Osteoblast (primary cell): ENCODE measurements around the gene KCNAB1. TPM values are rescaled to one million over a fixed set of nuclear protein-coding genes. Genes with fewer than 3 reads are reported as not detected.

Experiments used
- DNase-seq: peaks from one replicate; pipeline ENCODE4 v3.0.0; 2011; ENCODE audit warnings: low spot score, mixed read lengths; ENCODE audit not compliant: insufficient read length; ENCODE audit errors: missing footprints
- H2AFZ ChIP-seq: 2 replicates; pipeline ENCODE4 v1.6.0; 2011; ENCODE audit warnings: mild to moderate bottlenecking, low read length
- H3K27ac ChIP-seq: 2 replicates; pipeline ENCODE4 v1.5.1; 2011; ENCODE audit warnings: mild to moderate bottlenecking, low read depth, low read length, moderate library complexity
- H3K27me3 ChIP-seq: 2 replicates; pipeline ENCODE4 v1.6.0; 2012; ENCODE audit warnings: mild to moderate bottlenecking, control low read depth, inconsistent platforms, low read length, moderate library complexity; ENCODE audit not compliant: insufficient read depth
- H3K36me3 ChIP-seq: 2 replicates; pipeline ENCODE4 v1.5.1; 2011; ENCODE audit warnings: mild to moderate bottlenecking, low read length, control low read depth, moderate library complexity; ENCODE audit not compliant: insufficient read depth
- H3K4me1 ChIP-seq: 2 replicates; pipeline ENCODE4 v1.5.1; 2011; ENCODE audit warnings: mild to moderate bottlenecking, low read length, control low read depth, moderate library complexity; ENCODE audit not compliant: insufficient read depth
- H3K4me2 ChIP-seq: 2 replicates; pipeline ENCODE4 v1.6.0; 2011; ENCODE audit warnings: mild to moderate bottlenecking, low read length; ENCODE audit not compliant: insufficient read depth
- H3K4me3 ChIP-seq: fragments of 200-600 bp; sonication (generic); 3 replicates; pipeline ENCODE4 v1.5.1; 2012; ENCODE audit warnings: mild to moderate bottlenecking, low read length, inconsistent platforms; ENCODE audit not compliant: insufficient read depth
- H3K79me2 ChIP-seq: 2 replicates; pipeline ENCODE4 v1.6.0; 2012; ENCODE audit warnings: mild to moderate bottlenecking, low read length, control low read depth, inconsistent platforms; ENCODE audit not compliant: insufficient read depth
- H3K9me3 ChIP-seq: 2 replicates; pipeline ENCODE4 v1.5.1; 2011; ENCODE audit warnings: low read depth, low read length, control low read depth
- H4K20me1 ChIP-seq: 2 replicates; pipeline ENCODE4 v1.6.0; 2012; ENCODE audit warnings: mild to moderate bottlenecking, low read length, control low read depth; ENCODE audit not compliant: insufficient read depth
- CTCF ChIP-seq: IDR thresholded peaks from 2 replicates; pipeline ENCODE4 v1.5.1; 2011; ENCODE audit warnings: mild to moderate bottlenecking, low read depth, low read length, moderate library complexity; ENCODE audit errors: extremely low read depth
- total RNA-seq: library from RNA; depleted of rRNA; stranded (reverse); fragments of >200 nt; gene quantifications from 2 replicates; pipeline ENCODE4 v1.2.3, GENCODE V29; 2012

KCNAB1 gene
- total RNA-seq, 1 donor, result 0.36 TPM

GRCh38 chr3:156433138-156433537 lies 312.8 kb downstream of the KCNAB1 start:
- no peak for DNase-seq
- no peaks in the 10 kb centered on the region for H3K27me3 ChIP-seq
- no peak overlapping the region for H3K4me2 ChIP-seq
- H3K4me1 ChIP-seq, result peaks cover 7% of the 10 kb centered on the region
- TF ChIP-seq CTCF, result no peak
- no peaks in the 10 kb centered on the region for H4K20me1 ChIP-seq
- no peak overlapping the region for H3K4me3 ChIP-seq
- no peaks in the 10 kb centered on the region for H3K79me2 ChIP-seq
- no peaks in the 10 kb centered on the region for H3K36me3 ChIP-seq
- H2AFZ ChIP-seq, result no peak overlapping the region
- H3K27ac ChIP-seq, result peak overlapping the region; percentile 25
- H3K9me3 ChIP-seq, result no peaks in the 10 kb centered on the region

GRCh38 chr3:156433910-156434309 lies 313.5 kb downstream of the KCNAB1 start:
- Histone ChIP-seq H2AFZ (no peak overlapping the region), H3K79me2 (no peaks in the 10 kb centered on the region), H3K27ac (no peak overlapping the region), H4K20me1 (no peaks in the 10 kb centered on the region), H3K4me3 (no peak overlapping the region), H3K9me3 (no peaks in the 10 kb centered on the region), H3K4me2 (no peak overlapping the region), H3K27me3 (no peaks in the 10 kb centered on the region), H3K4me1 (peaks cover 7% of the 10 kb centered on the region), H3K36me3 (no peaks in the 10 kb centered on the region)
- TF ChIP-seq CTCF, result peak; percentile 6
- DNase-seq, result no peak

- no peak overlapping the region for H3K4me3 ChIP-seq
- no peak for TF ChIP-seq CTCF
- H3K9me3 ChIP-seq, result no peaks in the 10 kb centered on the region
- no peaks in the 10 kb centered on the region for H4K20me1 ChIP-seq
- no peaks in the 10 kb centered on the region for H3K27me3 ChIP-seq
- H3K36me3 ChIP-seq, result no peaks in the 10 kb centered on the region
- H3K4me1 ChIP-seq, result peaks cover 7% of the 10 kb centered on the region
- no peak for DNase-seq
- no peaks in the 10 kb centered on the region for H3K79me2 ChIP-seq
- H3K27ac ChIP-seq, result no peak overlapping the region
- no peak overlapping the region for H2AFZ ChIP-seq
- no peak overlapping the region for H3K4me2 ChIP-seq
Measured at GRCh38 chr3:156434921-156435320, 314.5 kb downstream of the KCNAB1 start.

GRCh38 chr3:156443079-156443478 lies 322.7 kb downstream of the KCNAB1 start:
- Histone ChIP-seq H3K79me2 (no peaks in the 10 kb centered on the region), H3K4me2 (no peak overlapping the region)
- no peak for TF ChIP-seq CTCF

More at GRCh38 chr3:156443079-156443478, 322.7 kb downstream of the KCNAB1 start:
- Histone ChIP-seq H3K4me1 (no peaks in the 10 kb centered on the region), H3K27ac (no peak overlapping the region), H3K27me3 (peaks cover 2% of the 10 kb centered on the region), H3K9me3 (no peaks in the 10 kb centered on the region), H4K20me1 (no peaks in the 10 kb centered on the region), H3K36me3 (no peaks in the 10 kb centered on the region), H3K4me3 (no peak overlapping the region), H2AFZ (no peak overlapping the region)
- DNase-seq, result no peak
